Liver (tissue), 3 donors: ENCODE results near the gene C2CD2.

Experiments
- ATF3 ChIP-seq: IDR thresholded peaks from 2 replicates; pipeline ENCODE4 v1.6.1; 2016; ENCODE audit warnings: antibody characterized with exemption
- CTCF ChIP-seq: fragments of 150-350 bp; IDR thresholded peaks from 2 replicates; pipeline ENCODE4 v1.5.1; 2017; ENCODE audit warnings: improper control_type of control experiment, low read depth, low read length; ENCODE audit not compliant: missing input control
- FOXA1 ChIP-seq: IDR thresholded peaks from 2 replicates; pipeline ENCODE4 v1.6.1; 2016; ENCODE audit warnings: antibody characterized with exemption
- MAX ChIP-seq: IDR thresholded peaks from 2 replicates; pipeline ENCODE4 v1.6.1; 2016; ENCODE audit warnings: antibody characterized with exemption
- RAD21 ChIP-seq, 2 donors: IDR thresholded peaks; 2 replicates each; pipeline ENCODE4 v1.6.1; 2016; ENCODE audit warnings: antibody characterized with exemption in 2 of 2, mild to moderate bottlenecking in 2 of 2
- SP1 ChIP-seq: IDR thresholded peaks from 2 replicates; pipeline ENCODE4 v1.6.1; 2018; ENCODE audit warnings: antibody characterized with exemption, mild to moderate bottlenecking
- YY1 ChIP-seq: IDR thresholded peaks from 2 replicates; pipeline ENCODE4 v1.6.1; 2016; ENCODE audit warnings: antibody characterized with exemption, mild to moderate bottlenecking
- donor health status: healthy.
- donor health status: healthy.

GRCh38 chr21:41883582-41883981 lies 70.2 kb downstream of the C2CD2 start:
- TF ChIP-seq FOXA1 (no peak), CTCF (no peak), RAD21 (IDR thresholded peaks at IDR 0.05) (no peak), ATF3 (no peak), SP1 (no peak), YY1 (no peak), MAX (no peak)
